Ishikawa (cell line): ENCODE results near the gene RHOJ.

ENCODE experiments used
- CEBPB ChIP-seq: IDR thresholded peaks from 2 replicates; pipeline ENCODE4 v1.6.1; 2012
- CREB1 ChIP-seq: IDR thresholded peaks from 2 replicates; pipeline ENCODE4 v1.6.1; 2012; ENCODE audit warnings: low read depth
- MAX ChIP-seq: IDR thresholded peaks from 2 replicates; pipeline ENCODE4 v1.6.1; 2012
- TAF1 ChIP-seq: IDR thresholded peaks from 2 replicates; pipeline ENCODE4 v1.6.1; 2012; ENCODE audit warnings: low read depth, mild to moderate bottlenecking

GRCh38 chr14:63286071-63286470, 81.8 kb downstream of the RHOJ start:
- TF ChIP-seq CEBPB (no peak), TAF1 (no peak), MAX (no peak), CREB1 (no peak)
